ENCODE measurements around the gene SEH1L.
"Not testable (repeated sequence)": the region's sequence is repeated elsewhere in the genome, so short reads cannot be mapped to it uniquely, and the experiment has no call there.

Gene SEH1L

GRCh38 chr18:12944709-12945108, 3.1 kb upstream of the SEH1L start:
- peak; percentile 9 for DNase-seq

GRCh38 chr18:12946549-12947284, 1.1 kb upstream of the SEH1L start:
- DNase-seq = peak; percentile 61

- peak; percentile 94 for DNase-seq
Observed at GRCh38 chr18:12948050-12948804, 416 bp downstream of the SEH1L start.

GRCh38 chr18:12958478-12958877, 10.7 kb downstream of the SEH1L start:
- DNase-seq = no peak

GRCh38 chr18:12960395-12960794, 12.6 kb downstream of the SEH1L start:
- DNase-seq = no peak

GRCh38 chr18:12960853-12961397, 13.1 kb downstream of the SEH1L start:
- DNase-seq = no peak

- no peak for DNase-seq
Observed at GRCh38 chr18:12963069-12963468, 15.3 kb downstream of the SEH1L start.

GRCh38 chr18:12968115-12968514, 20.3 kb downstream of the SEH1L start:
- no peak for DNase-seq

- DNase-seq = no peak
Observed at GRCh38 chr18:12968619-12969018, 20.8 kb downstream of the SEH1L start.

- peak; percentile 26 for DNase-seq
Observed at GRCh38 chr18:12973562-12974213, 25.9 kb downstream of the SEH1L start.

GRCh38 chr18:12975488-12975887, 27.7 kb downstream of the SEH1L start:
- DNase-seq = no peak

- DNase-seq = no peak
Observed at GRCh38 chr18:12976305-12976704, 28.5 kb downstream of the SEH1L start.

GRCh38 chr18:12980065-12980464, 32.3 kb downstream of the SEH1L start:
- DNase-seq = not testable (repeated sequence)

- no peak for DNase-seq
Observed at GRCh38 chr18:12989397-12990122, 41.7 kb downstream of the SEH1L start.

- no peak for DNase-seq
Observed at GRCh38 chr18:12990123-12990475, 42.3 kb downstream of the SEH1L start.

GRCh38 chr18:12990641-12990966, 42.8 kb downstream of the SEH1L start:
- peak; percentile 18 for DNase-seq

- peak; percentile 99 for DNase-seq
Observed at GRCh38 chr18:12990967-12991820, 43.4 kb downstream of the SEH1L start, which contains the start of gene CEP192. CEP192 (plus strand) TSS chr18:12991362; CDS start chr18:12999425, 8,063 bp downstream.

GRCh38 chr18:12991821-12992179, 44.0 kb downstream of the SEH1L start:
- no peak for DNase-seq

- no peak for DNase-seq
Observed at GRCh38 chr18:12993439-12993838, 45.6 kb downstream of the SEH1L start.

GRCh38 chr18:12995424-12995823, 47.6 kb downstream of the SEH1L start:
- no peak for DNase-seq

- no peak for DNase-seq
Observed at GRCh38 chr18:12995952-12996477, 48.2 kb downstream of the SEH1L start.
